ENCODE data around the gene NANS. TPM values are rescaled to one million over a fixed set of nuclear protein-coding genes. Genes with fewer than 3 reads are reported as not detected.
"Not testable (repeated sequence)": the region's sequence is repeated elsewhere in the genome, so short reads cannot be mapped to it uniquely, and the experiment has no call there.

Gene NANS
- total and polyA plus RNA-seq, 5 donors: 25.0 to 37.2 (median 32.0) TPM

DNA sequence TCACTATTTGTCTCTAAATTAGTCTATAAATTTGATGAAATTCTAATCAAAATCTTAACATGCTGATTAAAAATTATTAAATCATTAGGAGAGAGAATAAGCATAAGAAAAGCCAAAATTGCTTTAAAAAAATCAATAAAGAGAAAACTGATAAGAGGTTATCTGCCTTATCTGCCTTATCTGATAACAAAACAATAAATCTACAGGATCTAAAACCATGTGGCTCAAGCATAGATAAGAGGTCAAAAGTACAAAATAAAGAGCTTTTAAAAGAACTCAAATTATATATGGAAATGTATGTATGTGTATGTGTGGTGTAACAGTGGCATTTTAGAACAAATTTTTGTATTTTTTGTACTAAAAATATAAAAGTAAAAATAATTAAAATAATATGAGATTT lies 43.9 kb downstream of the NANS start:
- intact Hi-C loops (cut with DNase I): no loop called here
- H3K9me3 ChIP-seq (ENCODE audit: control insufficient read depth, low read length): no peaks in the 10 kb centered on the region
- H3K4me1 ChIP-seq (ENCODE audit: control insufficient read depth, insufficient read depth, low read length): no peaks in the 10 kb centered on the region
- no peak overlapping the region for H3K27ac ChIP-seq (ENCODE audit: low read length)
- H3K4me3 ChIP-seq (ENCODE audit: low read length): no peak overlapping the region
- DNase-seq (no peak), ATAC-seq (no peak)
- H3K27me3 ChIP-seq (ENCODE audit: control insufficient read depth, insufficient read depth): no peaks in the 10 kb centered on the region

DNA sequence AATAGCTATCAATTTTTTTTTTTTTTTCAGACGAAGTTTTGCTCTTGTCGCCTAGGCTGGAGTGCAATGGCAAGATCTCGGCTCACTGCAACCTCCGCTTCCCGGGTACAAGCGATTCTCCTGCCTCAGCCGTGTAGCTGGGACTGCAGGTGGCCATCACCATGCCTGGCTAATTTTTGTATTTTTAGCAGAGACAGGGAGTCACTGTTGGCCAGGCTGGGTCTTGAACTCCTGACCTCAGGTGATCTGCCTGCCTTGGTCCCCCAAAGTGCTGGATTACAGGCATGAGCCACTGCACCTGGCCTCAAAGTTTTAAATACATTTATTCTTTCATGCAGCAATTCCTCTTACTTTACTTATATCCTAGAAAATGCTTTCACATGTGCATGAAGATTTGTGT lies 44.9 kb downstream of the NANS start:
- Histone ChIP-seq H3K27ac (ENCODE audit: low read length) (no peak overlapping the region), H3K4me3 (ENCODE audit: low read length) (no peak overlapping the region), H3K9me3 (ENCODE audit: control insufficient read depth, low read length) (no peaks in the 10 kb centered on the region), H3K4me1 (ENCODE audit: control insufficient read depth, insufficient read depth, low read length) (no peaks in the 10 kb centered on the region), H3K27me3 (ENCODE audit: control insufficient read depth, insufficient read depth) (no peaks in the 10 kb centered on the region)
- no peak for ATAC-seq
- intact Hi-C loops (cut with DNase I): no loop called here
- WGBS: 92% methylated on average over 7 of the region's 7 CpGs
- DNase-seq: no peak

DNA sequence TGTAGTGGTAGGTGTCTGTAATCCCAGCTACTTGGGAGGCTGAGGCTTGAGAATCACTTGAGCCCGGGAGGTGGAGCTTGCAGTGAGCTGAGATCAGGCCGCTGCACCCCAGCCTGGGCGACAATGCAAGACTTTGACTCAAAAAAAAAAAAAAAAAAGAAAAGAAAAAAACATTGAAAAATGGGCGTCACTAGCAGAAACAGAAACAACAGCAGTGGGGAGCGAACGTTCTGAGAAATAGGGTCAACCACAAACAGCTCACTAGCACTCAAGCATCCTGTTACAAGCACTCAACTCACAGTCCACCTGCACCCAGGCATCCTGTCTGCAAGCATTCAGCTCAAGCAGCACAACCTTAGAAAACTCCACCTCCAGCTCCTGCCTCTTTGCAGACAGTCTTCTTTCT lies 45.3 kb downstream of the NANS start:
- H3K27ac ChIP-seq (ENCODE audit: low read length): no peak overlapping the region
- intact Hi-C loops (cut with DNase I): no loop called here
- peak; percentile 33 to 47 for ATAC-seq
- no peaks in the 10 kb centered on the region for H3K27me3 ChIP-seq (ENCODE audit: control insufficient read depth, insufficient read depth)
- 49% methylated on average over 6 of the region's 6 CpGs for WGBS
- DNase-seq: peak in 1 of 3 donors; percentile 68
- H3K4me1 ChIP-seq (ENCODE audit: control insufficient read depth, insufficient read depth, low read length): no peaks in the 10 kb centered on the region
- no peaks in the 10 kb centered on the region for H3K9me3 ChIP-seq (ENCODE audit: control insufficient read depth, low read length)
- no peak overlapping the region for H3K4me3 ChIP-seq (ENCODE audit: low read length)

DNA sequence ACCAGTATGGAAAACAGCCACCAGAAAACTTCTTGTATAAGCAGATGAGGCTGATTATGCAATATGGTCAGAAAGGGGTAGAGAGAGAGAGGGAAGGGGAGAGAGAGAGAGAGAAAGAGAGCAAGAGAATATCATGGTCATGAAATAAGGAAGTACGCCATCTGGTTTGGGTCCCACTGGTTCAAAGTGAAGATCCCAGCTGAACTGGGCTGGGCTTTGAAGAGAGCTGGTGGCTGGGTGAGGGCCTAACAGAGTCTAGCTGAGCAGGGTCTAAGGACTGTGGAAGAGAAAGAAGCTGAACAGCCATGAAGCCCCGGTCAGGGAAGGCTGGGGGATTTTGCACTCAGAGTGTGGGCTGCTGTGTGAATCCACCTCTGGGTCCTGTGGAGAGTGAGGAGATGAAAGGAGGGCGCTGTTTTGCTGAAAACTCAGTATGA lies 47.9 kb downstream of the NANS start:
- intact Hi-C loops (cut with DNase I): no loop called here
- no peak for ATAC-seq
- Histone ChIP-seq H3K27me3 (ENCODE audit: control insufficient read depth, insufficient read depth) (no peaks in the 10 kb centered on the region), H3K9me3 (ENCODE audit: control insufficient read depth, low read length) (no peaks in the 10 kb centered on the region), H3K27ac (ENCODE audit: low read length) (no peak overlapping the region), H3K4me1 (ENCODE audit: control insufficient read depth, insufficient read depth, low read length) (no peaks in the 10 kb centered on the region), H3K4me3 (ENCODE audit: low read length) (no peak overlapping the region)
- DNase-seq: no peak
- WGBS: 83% methylated on average over 3 of the region's 3 CpGs

DNA sequence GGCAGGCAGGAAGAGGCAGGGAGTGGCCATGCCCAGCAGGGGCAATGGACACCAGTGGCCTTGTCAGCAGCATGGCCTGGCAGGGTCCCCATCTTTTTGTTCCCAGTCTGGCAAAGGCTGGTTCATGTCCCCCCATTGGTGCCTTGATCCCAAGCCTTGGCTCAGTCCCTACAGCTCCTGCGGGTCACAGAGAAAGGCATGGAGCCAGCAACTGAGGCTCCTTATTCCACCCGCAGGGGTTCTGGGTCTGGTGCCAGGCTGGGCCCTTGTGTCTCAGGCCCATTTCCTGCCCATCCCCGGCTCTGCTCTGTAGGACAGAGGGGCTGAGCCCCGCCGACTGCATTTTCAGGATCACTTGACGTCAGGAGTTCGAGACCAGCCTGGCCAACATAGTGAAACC lies 48.5 kb downstream of the NANS start:
- no peaks in the 10 kb centered on the region for H3K27me3 ChIP-seq (ENCODE audit: control insufficient read depth, insufficient read depth)
- 87% methylated on average over 7 of the region's 7 CpGs for WGBS
- no peaks in the 10 kb centered on the region for H3K4me1 ChIP-seq (ENCODE audit: control insufficient read depth, insufficient read depth, low read length)
- intact Hi-C loops (cut with DNase I): no loop called here
- H3K9me3 ChIP-seq (ENCODE audit: control insufficient read depth, low read length): no peaks in the 10 kb centered on the region
- ATAC-seq: no peak
- no peak for DNase-seq
- H3K4me3 ChIP-seq (ENCODE audit: low read length): no peak overlapping the region
- H3K27ac ChIP-seq (ENCODE audit: low read length): no peak overlapping the region

DNA sequence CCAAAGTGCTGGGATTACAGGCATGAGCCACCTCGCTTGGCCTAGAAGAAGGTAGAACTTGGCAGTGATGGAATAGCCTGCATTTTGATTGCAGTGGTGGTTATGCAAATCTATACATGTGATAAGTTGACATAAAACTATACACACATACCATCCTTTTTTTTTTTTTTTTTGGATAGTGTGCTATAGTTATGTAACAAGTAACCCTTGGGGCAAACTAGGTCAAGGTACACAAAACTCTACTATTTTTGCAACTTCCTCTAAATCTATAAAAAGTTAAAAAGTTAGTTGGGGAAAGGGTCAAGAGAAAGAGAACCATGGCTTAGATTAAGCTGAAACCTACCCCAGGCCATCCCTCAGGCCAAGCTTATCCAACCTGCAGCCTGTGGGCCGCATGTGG lies 51.4 kb downstream of the NANS start:
- ATAC-seq (no peak), DNase-seq (no peak)
- no peaks in the 10 kb centered on the region for H3K4me1 ChIP-seq (ENCODE audit: control insufficient read depth, insufficient read depth, low read length)
- 95% methylated on average over 2 of the region's 2 CpGs for WGBS
- no peaks in the 10 kb centered on the region for H3K9me3 ChIP-seq (ENCODE audit: control insufficient read depth, low read length)
- intact Hi-C loops (cut with DNase I): no loop called here
- no peak overlapping the region for H3K4me3 ChIP-seq (ENCODE audit: low read length)
- H3K27ac ChIP-seq (ENCODE audit: low read length): no peak overlapping the region
- H3K27me3 ChIP-seq (ENCODE audit: control insufficient read depth, insufficient read depth): no peaks in the 10 kb centered on the region

DNA sequence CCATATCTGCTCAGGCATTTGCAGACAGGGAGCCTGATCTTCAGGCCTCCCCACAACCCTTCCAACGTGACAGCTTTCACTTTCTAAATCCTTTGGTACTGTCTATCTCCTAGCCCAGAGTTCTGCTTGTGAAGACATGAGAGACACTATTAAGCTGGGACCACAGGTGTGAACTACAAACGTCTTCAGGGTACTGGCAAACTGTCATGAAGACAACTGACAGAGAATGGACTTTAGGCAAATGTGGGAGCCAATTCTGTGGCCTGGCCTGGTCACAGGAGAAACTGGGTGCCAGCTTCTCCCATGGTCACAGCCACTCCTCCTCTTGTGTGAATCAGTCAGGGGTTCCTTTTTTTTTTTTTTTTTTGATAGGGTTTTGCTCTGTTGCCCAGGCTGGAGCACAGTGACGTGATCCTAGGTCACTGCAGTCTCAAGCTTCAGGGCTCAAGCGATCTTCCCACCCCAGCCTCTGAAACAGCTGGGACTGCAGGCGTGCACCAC lies 52.0 kb downstream of the NANS start:
- Histone ChIP-seq H3K4me1 (ENCODE audit: control insufficient read depth, insufficient read depth, low read length) (no peaks in the 10 kb centered on the region), H3K9me3 (ENCODE audit: control insufficient read depth, low read length) (no peaks in the 10 kb centered on the region), H3K27me3 (ENCODE audit: control insufficient read depth, insufficient read depth) (no peaks in the 10 kb centered on the region), H3K4me3 (ENCODE audit: low read length) (no peak overlapping the region), H3K27ac (ENCODE audit: low read length) (peak overlapping the region; percentile 4)
- peak in 1 of 3 donors; percentile 33 for DNase-seq
- intact Hi-C loops (cut with DNase I): no loop called here
- peak; percentile 33 to 45 for ATAC-seq
- WGBS: 80% methylated on average over 5 of the region's 5 CpGs

DNA sequence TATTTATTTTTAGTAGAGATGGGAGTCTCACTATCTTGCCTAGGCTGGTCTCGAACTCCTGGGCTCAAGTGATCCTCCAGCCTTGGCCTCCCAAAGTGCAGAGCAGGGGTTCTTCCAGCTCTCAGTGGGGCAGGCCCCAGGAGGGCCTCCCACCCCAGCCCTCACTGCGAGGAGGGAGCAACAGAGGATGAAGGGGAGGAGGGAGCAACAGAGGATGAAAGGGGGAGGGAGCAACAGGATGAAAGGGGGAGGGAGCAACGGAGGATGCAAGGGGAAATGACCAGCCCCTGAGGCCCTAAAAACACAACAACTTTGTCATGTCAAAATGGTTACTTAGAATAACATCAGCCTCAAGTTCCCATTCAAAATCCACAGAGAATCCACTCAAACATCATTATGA lies 52.5 kb downstream of the NANS start:
- WGBS: 51% methylated on average over 3 of the region's 3 CpGs
- H3K4me3 ChIP-seq (ENCODE audit: low read length): no peak overlapping the region
- no peaks in the 10 kb centered on the region for H3K27me3 ChIP-seq (ENCODE audit: control insufficient read depth, insufficient read depth)
- no peak overlapping the region for H3K27ac ChIP-seq (ENCODE audit: low read length)
- no peaks in the 10 kb centered on the region for H3K4me1 ChIP-seq (ENCODE audit: control insufficient read depth, insufficient read depth, low read length)
- intact Hi-C loops (cut with DNase I): no loop called here
- DNase-seq (no peak), ATAC-seq (no peak)
- H3K9me3 ChIP-seq (ENCODE audit: control insufficient read depth, low read length): no peaks in the 10 kb centered on the region

DNA sequence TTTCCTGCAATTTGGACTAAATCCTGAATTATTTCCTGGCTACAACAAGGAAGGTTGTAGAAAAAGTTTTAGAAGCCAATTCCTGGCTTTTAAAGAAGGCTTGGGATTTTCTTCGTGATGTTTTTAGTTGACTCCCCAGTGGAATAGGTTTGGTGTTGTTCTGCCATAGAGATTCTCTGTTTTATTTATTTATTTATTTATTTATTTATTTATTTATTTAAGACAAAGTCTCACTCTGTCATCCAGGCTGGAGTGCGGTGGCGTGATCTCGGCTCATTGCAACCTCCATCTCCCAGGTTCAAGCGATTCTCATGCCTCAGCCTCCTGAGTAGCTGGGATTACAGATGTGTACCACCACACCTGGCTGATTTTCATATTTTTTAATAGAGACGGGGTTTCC lies 60.6 kb downstream of the NANS start:
- intact Hi-C loops (cut with DNase I); H3K4me1 ChIP-seq (ENCODE audit: control insufficient read depth, insufficient read depth, low read length); H3K27ac ChIP-seq (ENCODE audit: low read length); H3K27me3 ChIP-seq (ENCODE audit: control insufficient read depth, insufficient read depth); ATAC-seq; H3K9me3 ChIP-seq (ENCODE audit: control insufficient read depth, low read length); DNase-seq; H3K4me3 ChIP-seq (ENCODE audit: low read length): not testable (repeated sequence)
- 98% methylated on average over 6 of the region's 6 CpGs for WGBS

DNA sequence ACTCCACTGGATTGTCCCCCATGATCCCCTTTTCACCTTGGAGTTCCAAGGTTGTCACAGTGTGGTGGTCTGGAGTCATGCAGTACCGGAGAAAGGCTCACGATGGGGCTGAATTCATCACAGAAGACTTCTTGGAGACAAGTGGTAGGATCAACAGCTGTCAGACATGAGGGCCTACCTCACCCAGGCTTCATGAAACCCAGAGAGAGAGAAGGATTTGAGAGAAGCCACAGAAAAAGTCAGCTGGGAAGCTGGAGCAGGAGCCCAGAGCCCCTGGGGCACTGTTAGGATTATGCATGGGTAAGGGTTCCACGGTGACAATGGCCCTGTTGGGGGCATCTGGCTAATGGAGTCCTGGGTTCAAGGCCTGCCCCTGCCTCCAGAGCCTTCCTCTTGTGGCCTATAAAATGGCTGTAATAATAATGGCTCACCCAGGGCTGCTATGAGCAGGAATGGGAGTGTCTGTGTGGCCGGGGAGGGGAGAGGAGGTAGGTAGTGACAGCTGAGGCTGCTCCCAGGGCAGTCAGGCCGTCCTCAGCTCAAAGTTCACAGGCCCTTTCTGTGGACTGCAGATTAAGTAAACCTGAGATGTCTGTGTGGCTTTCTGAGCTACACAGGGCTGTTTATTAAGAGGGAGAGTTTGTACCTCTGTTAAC lies 61.6 kb downstream of the NANS start:
- no peaks in the 10 kb centered on the region for H3K27me3 ChIP-seq (ENCODE audit: control insufficient read depth, insufficient read depth)
- intact Hi-C loops (cut with DNase I): no loop called here
- 75% methylated on average over 5 of the region's 5 CpGs for WGBS
- H3K4me3 ChIP-seq (ENCODE audit: low read length): peak overlapping the region; percentile 22
- H3K27ac ChIP-seq (ENCODE audit: low read length): no peak overlapping the region
- peaks cover 4% of the 10 kb centered on the region for H3K4me1 ChIP-seq (ENCODE audit: control insufficient read depth, insufficient read depth, low read length)
- no peaks in the 10 kb centered on the region for H3K9me3 ChIP-seq (ENCODE audit: control insufficient read depth, low read length)
- DNase-seq: no peak
- ATAC-seq: peak; percentile 31 to 53

DNA sequence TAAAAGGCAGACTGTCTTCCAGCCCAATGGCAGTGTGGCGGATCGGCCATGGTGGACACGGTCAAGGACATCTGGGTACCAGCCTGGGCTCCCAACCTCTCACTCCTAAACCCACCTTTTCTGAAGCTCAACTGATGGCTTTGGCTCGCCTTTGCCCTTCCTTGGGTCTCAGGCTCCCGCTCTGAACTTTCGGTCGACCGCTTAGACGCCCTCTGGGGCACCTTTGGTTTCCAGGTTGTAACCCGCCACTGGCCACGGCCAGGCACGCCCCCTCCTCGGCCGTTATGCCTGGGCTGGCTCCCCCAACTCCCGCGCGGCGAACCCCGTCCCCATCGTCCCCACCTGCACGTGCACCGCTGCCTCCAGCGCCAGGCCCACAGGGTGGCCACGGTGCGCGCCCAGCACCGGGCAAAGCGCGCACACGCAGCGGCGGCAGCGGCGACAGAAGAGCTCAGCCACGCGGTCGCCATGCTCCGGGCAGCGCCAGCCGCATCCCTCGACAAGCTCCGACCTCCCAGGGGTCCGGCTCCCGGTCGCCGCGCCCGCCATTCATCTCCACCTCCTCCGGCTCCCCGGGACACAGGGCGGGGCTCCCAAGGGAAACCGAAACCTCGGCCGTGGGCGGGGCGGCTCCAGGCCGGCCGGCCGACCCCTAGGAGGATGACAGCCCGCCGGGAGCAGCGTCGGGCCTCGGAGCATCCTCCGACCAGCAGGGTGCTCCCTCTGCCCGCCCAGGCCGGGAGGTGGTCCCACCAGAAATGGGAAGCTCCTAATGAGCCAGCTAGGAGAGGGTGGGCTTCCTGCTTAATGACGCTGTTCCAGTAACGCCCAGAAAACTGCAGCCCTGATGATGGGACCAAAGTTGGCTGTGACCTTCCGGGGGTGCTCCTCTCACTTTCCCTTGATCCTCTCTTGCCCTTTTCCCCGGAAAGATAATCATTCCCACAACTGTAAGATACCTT lies 62.4 kb downstream of the NANS start, which contains the start of gene TRIM14:
Gene TRIM14 (minus strand): TSS at position 583 of the 962 bp plus-strand sequence. CDS start 34 bp downstream, at position 549.
- Histone ChIP-seq H3K27me3 (ENCODE audit: control insufficient read depth, insufficient read depth) (no peaks in the 10 kb centered on the region), H3K27ac (ENCODE audit: low read length) (no peak within 1 kb of the TSS), H3K4me1 (ENCODE audit: control insufficient read depth, insufficient read depth, low read length) (peaks cover 4% of the 10 kb centered on the region), H3K4me3 (ENCODE audit: low read length) (peak within 1 kb of the TSS; percentile 22), H3K9me3 (ENCODE audit: control insufficient read depth, low read length) (no peaks in the 10 kb centered on the region)
- DNase-seq (peak; percentile 61 to 85 (median 84)), ATAC-seq (peak; percentile 85 to 86)
- WGBS: 9% methylated on average over 71 of the region's 71 CpGs
- intact Hi-C loops (cut with DNase I): no loop called here

All from right cardiac atrium (tissue), 5 donors.